DND-41 (cell line): ENCODE results near the gene BCR.

Experiments used
- ATAC-seq: fragments of 200-7000 bp; cut with Tn5 transposase; 3 replicates; pipeline ENCODE4 v1.9.1; 2021; ENCODE audit warnings: low read depth; ENCODE audit not compliant: insufficient read depth
- DNase-seq: peaks from one replicate; pipeline ENCODE4 v3.0.0-alpha.2; 2020
- H2AFZ ChIP-seq: 2 replicates; pipeline ENCODE4 v1.6.0; 2012; ENCODE audit warnings: low read depth, low read length
- H3K27ac ChIP-seq: 2 replicates; pipeline ENCODE4 v1.5.1; 2012; ENCODE audit warnings: low read length, inconsistent platforms
- H3K27me3 ChIP-seq: fragments of 200-600 bp; sonication (generic); 2 replicates; pipeline ENCODE4 v1.6.0; 2012; ENCODE audit warnings: low read length, mild to moderate bottlenecking, inconsistent platforms; ENCODE audit not compliant: insufficient read depth, poor library complexity
- H3K36me3 ChIP-seq: 2 replicates; pipeline ENCODE4 v1.5.1; 2012; ENCODE audit warnings: low read length, inconsistent platforms; ENCODE audit not compliant: insufficient read depth
- H3K4me1 ChIP-seq: 2 replicates; pipeline ENCODE4 v1.5.1; 2012; ENCODE audit warnings: mild to moderate bottlenecking, low read length; ENCODE audit not compliant: insufficient read depth
- H3K4me2 ChIP-seq: 2 replicates; pipeline ENCODE4 v1.6.0; 2012; ENCODE audit warnings: mild to moderate bottlenecking, moderate library complexity, low read length, inconsistent platforms; ENCODE audit not compliant: insufficient read depth
- H3K4me3 ChIP-seq, 2 experiments: fragments of 200-600 bp in 1 of 2; shearing (Covaris generic) in 1 of 2; 2 replicates each; pipeline ENCODE4 v1.5.1; 2012 to 2016; ENCODE audit warnings: inconsistent platforms in 2 of 2, low read length in 2 of 2, mild to moderate bottlenecking in 2 of 2, low read depth in 1 of 2, moderate library complexity in 1 of 2
- H3K79me2 ChIP-seq: 2 replicates; pipeline ENCODE4 v1.6.0; 2012; ENCODE audit warnings: low read length, inconsistent platforms; ENCODE audit not compliant: insufficient read depth
- H3K9ac ChIP-seq: 2 replicates; pipeline ENCODE4 v1.6.0; 2012; ENCODE audit warnings: low read depth, mild to moderate bottlenecking, inconsistent platforms, low read length, moderate library complexity
- H3K9me3 ChIP-seq: 2 replicates; pipeline ENCODE4 v1.5.1; 2012; ENCODE audit warnings: low read length, moderate library complexity, mild to moderate bottlenecking, inconsistent platforms; ENCODE audit not compliant: insufficient read depth, severe bottlenecking
- H4K20me1 ChIP-seq: 2 replicates; pipeline ENCODE4 v1.6.0; 2012; ENCODE audit warnings: low read length; ENCODE audit not compliant: insufficient read depth
- CTCF ChIP-seq: IDR thresholded peaks from 2 replicates; pipeline ENCODE4 v1.5.1; 2012; ENCODE audit warnings: borderline replicate concordance, low read length, moderate library complexity, mild to moderate bottlenecking; ENCODE audit not compliant: poor library complexity, severe bottlenecking; ENCODE audit errors: extremely low read depth
- EZH2 ChIP-seq: IDR thresholded peaks from 3 replicates; pipeline ENCODE4 v1.6.1; 2012; ENCODE audit warnings: borderline replicate concordance, low read depth, mild to moderate bottlenecking, moderate library complexity, low read length, inconsistent platforms; ENCODE audit not compliant: severe bottlenecking

The BCR gene

GRCh38 chr22:23351321-23351720, 171.0 kb downstream of the BCR start:
- Histone ChIP-seq H3K9ac (no peak overlapping the region), H3K4me2 (no peak overlapping the region), H4K20me1 (no peaks in the 10 kb centered on the region), H2AFZ (no peak overlapping the region), H3K9me3 (no peaks in the 10 kb centered on the region), H3K27ac (no peak overlapping the region), H3K79me2 (no peaks in the 10 kb centered on the region), H3K27me3 (no peaks in the 10 kb centered on the region), H3K4me3 (no peak overlapping the region), H3K4me1 (no peaks in the 10 kb centered on the region), H3K36me3 (no peaks in the 10 kb centered on the region)
- no peak for ATAC-seq
- no peak for DNase-seq
- TF ChIP-seq EZH2 (no peak), CTCF (no peak)

DNA sequence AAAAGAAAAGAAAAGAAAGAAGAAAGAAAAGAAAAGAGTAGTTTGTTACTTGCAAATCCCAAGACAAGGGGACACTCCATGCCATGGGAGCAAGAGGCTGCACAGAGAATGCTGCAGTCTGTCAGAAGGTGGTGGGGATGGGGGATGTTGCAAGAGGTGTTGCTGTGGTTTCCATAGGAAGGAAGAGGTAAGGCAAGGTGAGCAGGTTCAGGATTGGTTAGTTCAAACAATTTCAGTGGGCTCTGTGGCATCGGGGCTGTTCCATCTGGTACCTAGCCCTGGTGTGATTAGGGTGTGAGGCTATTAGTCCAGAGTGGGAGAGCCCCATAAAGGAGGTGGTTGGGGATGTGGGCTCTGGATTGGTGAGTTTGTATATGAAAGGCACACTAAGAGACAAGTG, 172.7 kb downstream of the BCR start:
- H3K36me3 ChIP-seq, result no peaks in the 10 kb centered on the region
- no peaks in the 10 kb centered on the region for H3K4me1 ChIP-seq
- ATAC-seq (no peak), DNase-seq (no peak)
- H3K79me2 ChIP-seq, result no peaks in the 10 kb centered on the region
- H3K4me2 ChIP-seq, result no peak overlapping the region
- H2AFZ ChIP-seq, result no peak overlapping the region
- TF ChIP-seq EZH2, result no peak
- TF ChIP-seq CTCF, result no peak
- H3K4me3 ChIP-seq, result no peak overlapping the region
- no peaks in the 10 kb centered on the region for H3K27me3 ChIP-seq
- H3K27ac ChIP-seq, result no peak overlapping the region
- H4K20me1 ChIP-seq, result no peaks in the 10 kb centered on the region
- H3K9ac ChIP-seq, result no peak overlapping the region
- no peaks in the 10 kb centered on the region for H3K9me3 ChIP-seq

- no peak overlapping the region for H3K27ac ChIP-seq
- H3K79me2 ChIP-seq, result no peaks in the 10 kb centered on the region
- H3K4me2 ChIP-seq, result no peak overlapping the region
- ATAC-seq (no peak), DNase-seq (no peak)
- no peaks in the 10 kb centered on the region for H3K27me3 ChIP-seq
- no peaks in the 10 kb centered on the region for H3K4me1 ChIP-seq
- no peak overlapping the region for H2AFZ ChIP-seq
- TF ChIP-seq CTCF, result no peak
- no peak for TF ChIP-seq EZH2
- H3K36me3 ChIP-seq, result no peaks in the 10 kb centered on the region
- H3K4me3 ChIP-seq, result no peak overlapping the region
- H3K9ac ChIP-seq, result no peak overlapping the region
- H4K20me1 ChIP-seq, result no peaks in the 10 kb centered on the region
- no peaks in the 10 kb centered on the region for H3K9me3 ChIP-seq
These were observed 173.4 kb downstream of the BCR start for GRCh38 chr22:23353696-23354095.

DNA sequence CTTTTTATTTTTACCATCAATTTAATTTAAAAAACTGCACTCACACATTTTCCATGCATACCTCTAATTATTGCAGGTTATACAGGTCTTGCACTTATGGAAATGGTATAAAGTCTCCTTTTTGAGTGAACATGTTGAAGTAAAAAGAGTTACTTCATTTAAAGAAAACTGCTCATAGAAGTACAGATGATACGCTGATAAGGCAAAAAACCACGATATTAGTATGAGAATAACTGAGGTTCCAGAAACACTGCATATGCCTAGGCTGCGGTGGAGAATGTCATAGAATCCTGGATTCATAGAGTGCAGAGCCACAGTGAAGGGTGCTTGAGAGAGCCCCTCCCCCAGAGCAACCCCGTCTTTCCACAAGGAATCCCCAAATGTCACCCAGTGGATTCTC, 175.8 kb downstream of the BCR start:
- Histone ChIP-seq H3K9me3 (no peaks in the 10 kb centered on the region), H3K4me3 (no peak overlapping the region), H3K79me2 (no peaks in the 10 kb centered on the region), H3K27me3 (no peaks in the 10 kb centered on the region), H3K4me1 (no peaks in the 10 kb centered on the region), H2AFZ (no peak overlapping the region), H3K4me2 (no peak overlapping the region), H3K27ac (no peak overlapping the region), H3K9ac (no peak overlapping the region), H3K36me3 (no peaks in the 10 kb centered on the region), H4K20me1 (no peaks in the 10 kb centered on the region)
- DNase-seq, result no peak
- ATAC-seq, result no peak
- no peak for TF ChIP-seq CTCF
- TF ChIP-seq EZH2, result no peak
